Mucosa of rectum (tissue), 2 donors: ENCODE results near the gene KCNC2.

Experiments
- H3K27ac ChIP-seq, 2 donors: one replicate each; pipeline ENCODE4 v1.7.0; 2013; ENCODE audit warnings: inconsistent platforms in 2 of 2, low read depth in 2 of 2, low read length in 2 of 2
- H3K27me3 ChIP-seq, 2 donors: one replicate each; pipeline ENCODE4 v1.7.0; 2013; ENCODE audit warnings: low read length in 2 of 2; ENCODE audit not compliant: control insufficient read depth in 2 of 2, insufficient read depth in 2 of 2
- H3K36me3 ChIP-seq, 2 donors: one replicate each; pipeline ENCODE4 v1.7.0; 2013; ENCODE audit warnings: low read length in 2 of 2; ENCODE audit not compliant: control insufficient read depth in 2 of 2, insufficient read depth in 2 of 2
- H3K4me1 ChIP-seq, 2 donors: one replicate each; pipeline ENCODE4 v1.7.0; 2013; ENCODE audit warnings: low read length in 2 of 2, mild to moderate bottlenecking in 1 of 2; ENCODE audit not compliant: control insufficient read depth in 2 of 2, insufficient read depth in 2 of 2
- H3K4me3 ChIP-seq, 2 donors: one replicate each; pipeline ENCODE4 v1.7.0; 2013; ENCODE audit warnings: low read length in 2 of 2
- H3K9ac ChIP-seq, 2 donors: one replicate each; pipeline ENCODE4 v1.7.0; 2013; ENCODE audit warnings: low read length in 2 of 2, low read depth in 1 of 2, mild to moderate bottlenecking in 1 of 2
- H3K9me3 ChIP-seq, 2 donors: one replicate each; pipeline ENCODE4 v1.7.0; 2013; ENCODE audit warnings: low read length in 2 of 2; ENCODE audit not compliant: control insufficient read depth in 2 of 2
- donor health status: healthy.
- donor health status: Normal muscosa, but diverticular disease.

KCNC2 gene

DNA sequence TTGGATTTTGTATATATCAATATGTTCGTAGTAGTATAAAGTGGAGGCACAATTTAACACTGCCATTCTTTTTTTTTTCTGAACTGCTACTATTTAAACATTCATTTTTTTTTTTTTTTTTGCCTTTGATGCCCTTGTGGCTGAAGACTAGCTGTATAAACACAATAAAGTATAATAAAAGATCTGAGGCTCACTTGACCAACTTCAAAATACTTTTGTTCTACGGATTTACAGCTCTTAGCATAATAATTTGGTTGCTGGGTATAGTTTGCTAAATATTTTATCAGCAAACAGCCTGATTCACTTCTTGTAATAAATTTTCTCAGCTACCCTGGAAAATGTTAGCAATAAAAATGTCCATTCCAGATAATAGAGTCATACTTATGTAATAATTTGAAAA is 128.3 kb downstream of the KCNC2 start:
- Histone ChIP-seq H3K9me3 (no peaks in the 10 kb centered on the region), H3K4me3 (no peak overlapping the region), H3K4me1 (no peaks in the 10 kb centered on the region), H3K36me3 (no peaks in the 10 kb centered on the region), H3K9ac (no peak overlapping the region), H3K27ac (no peak overlapping the region), H3K27me3 (no peaks in the 10 kb centered on the region)

DNA sequence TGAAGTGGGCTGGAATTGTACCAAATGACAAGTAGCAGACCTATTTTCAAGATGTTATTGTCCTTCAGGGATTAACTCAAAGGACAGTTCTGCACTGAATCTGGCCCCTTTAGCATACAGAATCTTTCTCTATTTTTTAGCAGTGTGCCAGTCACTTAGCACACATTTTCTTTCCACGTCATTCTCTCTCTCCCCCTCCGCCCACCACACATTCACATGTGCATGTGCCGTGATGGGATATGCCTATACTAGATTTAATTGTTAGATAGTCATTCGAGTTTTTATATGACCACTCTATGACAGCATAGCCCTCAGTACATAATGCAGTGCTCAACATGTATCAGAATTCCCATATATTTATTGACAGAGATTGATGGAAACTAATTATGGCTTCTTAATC is 129.1 kb downstream of the KCNC2 start:
- Histone ChIP-seq H3K36me3 (no peaks in the 10 kb centered on the region), H3K27me3 (no peaks in the 10 kb centered on the region), H3K9me3 (no peaks in the 10 kb centered on the region), H3K27ac (no peak overlapping the region), H3K9ac (no peak overlapping the region), H3K4me3 (no peak overlapping the region), H3K4me1 (no peaks in the 10 kb centered on the region)

DNA sequence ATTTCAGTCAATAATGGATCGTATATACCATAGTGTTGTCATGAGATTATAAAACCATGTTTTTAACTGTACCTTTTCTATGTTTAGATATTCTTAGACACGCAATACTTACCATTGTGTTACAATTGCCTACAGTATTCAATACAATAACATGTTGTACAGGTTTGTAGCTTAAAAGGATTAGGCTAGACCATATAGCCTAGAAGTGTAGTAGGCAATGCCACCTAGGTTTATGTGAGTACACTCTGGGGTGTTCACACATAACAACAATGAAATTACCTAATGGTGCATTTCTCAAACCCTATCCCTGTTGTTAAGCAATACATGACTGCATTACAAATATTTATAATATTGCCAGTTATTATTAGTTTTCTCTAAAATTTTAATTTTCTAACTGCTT is 144.2 kb downstream of the KCNC2 start:
- H3K9me3 ChIP-seq: no peaks in the 10 kb centered on the region
- H3K36me3 ChIP-seq: no peaks in the 10 kb centered on the region
- H3K4me3 ChIP-seq: no peak overlapping the region
- H3K9ac ChIP-seq: no peak overlapping the region
- no peaks in the 10 kb centered on the region for H3K4me1 ChIP-seq
- H3K27me3 ChIP-seq: no peaks in the 10 kb centered on the region
- H3K27ac ChIP-seq: no peak overlapping the region

DNA sequence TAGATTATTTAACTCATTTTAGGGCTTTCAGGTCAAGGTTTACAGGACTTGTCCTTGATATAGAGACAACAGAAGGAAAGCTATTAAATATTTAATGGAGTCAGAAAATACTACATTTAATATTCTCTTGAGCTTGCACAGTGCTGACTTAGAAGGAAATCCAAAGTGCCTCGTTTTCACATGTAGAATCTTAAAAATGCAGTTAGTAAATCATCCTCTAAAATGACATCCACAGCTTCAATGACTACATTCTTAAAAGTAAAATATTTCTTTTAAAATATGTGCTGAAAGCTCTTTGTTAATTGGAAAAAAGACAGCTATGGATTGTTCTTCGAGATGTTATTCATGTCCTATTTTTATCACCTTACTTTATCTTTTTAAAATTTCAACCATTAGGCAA is 146.9 kb downstream of the KCNC2 start:
- no peaks in the 10 kb centered on the region for H3K36me3 ChIP-seq
- no peak overlapping the region for H3K9ac ChIP-seq
- H3K27ac ChIP-seq: no peak overlapping the region
- H3K9me3 ChIP-seq: no peaks in the 10 kb centered on the region
- H3K4me1 ChIP-seq: no peaks in the 10 kb centered on the region
- no peaks in the 10 kb centered on the region for H3K27me3 ChIP-seq
- no peak overlapping the region for H3K4me3 ChIP-seq

DNA sequence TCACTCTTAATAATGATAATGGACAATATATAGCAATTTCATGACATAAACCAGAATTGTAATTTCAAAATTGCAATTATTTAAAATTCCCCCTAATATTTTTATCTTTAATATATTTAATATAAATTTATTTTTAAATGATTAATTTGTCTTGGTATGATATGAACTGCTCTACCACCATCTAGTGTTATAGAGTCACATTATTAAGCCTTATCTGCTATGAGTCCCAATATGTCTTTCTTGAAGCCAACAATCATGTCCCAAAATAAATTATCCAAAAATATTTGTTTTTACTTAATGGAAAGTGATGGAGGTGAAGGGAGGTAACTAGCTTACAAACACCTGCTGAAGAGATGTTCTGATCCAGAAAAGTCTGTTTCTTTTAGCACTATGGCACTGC is 151.4 kb downstream of the KCNC2 start:
- Histone ChIP-seq H3K4me3 (no peak overlapping the region), H3K27me3 (no peaks in the 10 kb centered on the region), H3K4me1 (no peaks in the 10 kb centered on the region), H3K9me3 (no peaks in the 10 kb centered on the region), H3K27ac (no peak overlapping the region), H3K9ac (no peak overlapping the region), H3K36me3 (no peaks in the 10 kb centered on the region)

DNA sequence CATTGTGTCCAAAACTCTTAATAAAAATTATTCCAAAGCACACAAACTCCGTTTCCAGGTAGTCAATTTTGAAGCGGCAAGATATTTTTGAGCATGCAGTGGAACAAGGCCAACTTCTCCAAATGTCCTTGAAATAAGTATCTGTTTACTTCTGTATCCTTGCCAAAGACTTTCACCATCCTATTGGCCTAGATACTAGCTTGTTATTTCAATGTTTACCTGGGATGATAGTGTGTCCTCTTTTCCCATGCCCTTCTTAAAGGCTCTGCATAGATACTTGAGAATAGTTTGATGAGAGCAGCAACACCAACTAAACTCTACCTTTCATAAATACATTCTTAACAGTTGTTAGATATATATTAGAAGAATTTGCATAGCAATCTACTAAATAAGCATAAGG is 160.9 kb downstream of the KCNC2 start:
- no peaks in the 10 kb centered on the region for H3K36me3 ChIP-seq
- H3K27me3 ChIP-seq: no peaks in the 10 kb centered on the region
- no peak overlapping the region for H3K4me3 ChIP-seq
- H3K9ac ChIP-seq: no peak overlapping the region
- H3K27ac ChIP-seq: no peak overlapping the region
- H3K4me1 ChIP-seq: no peaks in the 10 kb centered on the region
- no peaks in the 10 kb centered on the region for H3K9me3 ChIP-seq

DNA sequence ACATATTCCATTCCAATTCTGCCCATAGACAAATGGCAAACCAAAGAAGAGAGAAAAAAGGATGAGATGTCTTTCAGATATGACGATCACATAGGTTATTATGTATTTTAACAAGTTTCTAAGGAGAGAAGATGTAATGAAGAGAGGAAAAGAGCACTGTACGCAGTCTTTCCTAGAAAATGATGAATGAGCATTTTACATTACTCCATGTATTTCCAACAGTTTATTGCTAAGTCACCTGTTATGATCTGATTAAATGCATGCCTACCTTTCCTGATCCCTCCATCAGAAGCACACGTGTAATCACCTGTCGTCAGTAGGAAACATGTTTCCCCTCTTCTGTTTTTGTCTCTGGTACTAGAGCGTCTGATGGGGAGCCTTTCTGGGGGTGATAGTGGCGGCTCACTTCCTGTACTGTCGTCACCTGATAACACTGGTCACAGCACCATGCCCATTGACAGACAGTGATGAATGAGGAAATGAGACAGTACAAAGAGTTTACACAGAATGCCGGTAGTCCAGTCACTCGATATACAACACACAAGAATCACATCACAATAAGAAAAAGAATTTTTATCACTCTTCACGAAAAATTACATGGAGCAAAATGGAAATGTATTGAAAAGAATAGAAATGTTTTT is 161.6 kb downstream of the KCNC2 start:
- no peaks in the 10 kb centered on the region for H3K9me3 ChIP-seq
- H3K9ac ChIP-seq: no peak overlapping the region
- no peaks in the 10 kb centered on the region for H3K36me3 ChIP-seq
- H3K27ac ChIP-seq: no peak overlapping the region
- H3K27me3 ChIP-seq: no peaks in the 10 kb centered on the region
- no peaks in the 10 kb centered on the region for H3K4me1 ChIP-seq
- no peak overlapping the region for H3K4me3 ChIP-seq

DNA sequence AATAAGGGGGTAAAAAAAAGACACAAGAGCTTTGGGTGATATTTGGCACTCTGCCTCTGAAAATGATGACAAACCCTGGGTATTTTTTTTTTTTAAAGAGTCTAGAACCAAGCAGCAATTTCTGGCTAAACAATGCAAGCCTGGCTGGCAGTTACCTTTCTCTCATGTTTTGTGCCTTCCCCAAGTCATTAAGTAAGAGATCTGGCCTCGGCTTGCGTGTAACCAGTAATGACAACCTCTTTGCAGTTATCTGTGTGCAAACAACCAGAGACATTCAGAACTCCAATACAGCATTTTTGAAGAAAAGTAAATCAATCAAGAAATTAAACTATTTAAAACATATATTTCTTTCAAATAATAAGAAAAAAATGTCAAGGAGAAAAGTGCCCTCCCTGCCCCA is 167.5 kb downstream of the KCNC2 start:
- Histone ChIP-seq H3K9ac (no peak overlapping the region), H3K9me3 (no peaks in the 10 kb centered on the region), H3K27ac (no peak overlapping the region), H3K4me3 (no peak overlapping the region), H3K27me3 (no peaks in the 10 kb centered on the region), H3K4me1 (no peaks in the 10 kb centered on the region), H3K36me3 (no peaks in the 10 kb centered on the region)

DNA sequence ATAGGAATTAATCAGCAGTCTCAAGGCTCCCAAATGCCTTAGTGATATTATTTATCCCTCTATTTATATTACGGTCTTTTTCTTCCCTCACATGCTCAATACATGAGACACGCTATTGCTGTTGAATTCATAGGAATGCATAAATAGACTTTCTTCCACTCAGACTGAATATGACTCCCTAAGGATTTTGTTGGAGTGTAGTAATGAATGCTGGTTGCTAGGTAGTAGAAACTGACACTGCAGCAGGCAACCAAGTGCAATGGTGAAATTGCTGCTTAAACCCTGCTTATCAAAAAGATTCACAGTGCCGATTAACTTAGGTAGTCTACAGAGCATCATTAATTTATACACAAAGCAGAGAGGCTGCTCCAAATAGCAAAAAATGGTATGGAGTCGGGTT is 168.2 kb downstream of the KCNC2 start:
- Histone ChIP-seq H3K36me3 (no peaks in the 10 kb centered on the region), H3K4me3 (no peak overlapping the region), H3K27ac (no peak overlapping the region)

DNA sequence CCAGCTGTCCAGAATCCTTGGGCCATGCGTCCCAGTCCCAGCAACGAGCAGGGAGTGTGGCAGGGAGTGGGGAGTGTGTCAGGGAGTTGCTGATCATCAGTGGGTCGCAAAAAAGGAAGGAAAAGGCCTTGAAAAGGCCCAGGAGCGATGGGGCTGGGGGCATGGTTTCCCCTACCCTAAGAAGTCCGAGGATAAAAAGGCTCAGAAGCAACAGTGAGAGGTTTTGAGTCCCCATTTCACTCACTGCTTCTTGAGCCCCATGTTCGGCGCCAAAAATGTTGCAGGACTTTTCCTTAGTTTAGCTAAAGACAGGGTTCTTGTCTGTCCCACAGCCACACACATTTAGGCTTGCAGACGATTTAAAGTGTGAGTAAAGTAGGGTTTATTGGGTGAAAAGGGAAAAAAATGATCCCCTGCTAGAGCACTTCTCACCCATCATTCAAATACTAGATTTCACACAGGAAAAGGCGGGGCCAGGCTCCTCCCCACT is 189.5 kb downstream of the KCNC2 start:
- Histone ChIP-seq H3K4me3 (no peak overlapping the region), H3K36me3 (no peaks in the 10 kb centered on the region), H3K27me3 (no peaks in the 10 kb centered on the region), H3K9ac (no peak overlapping the region), H3K9me3 (peaks cover 3 to 7% of the 10 kb centered on the region in 2 donors), H3K4me1 (no peaks in the 10 kb centered on the region), H3K27ac (no peak overlapping the region)

More for the DNA sequence above, 168.2 kb downstream of the KCNC2 start:
- Histone ChIP-seq H3K27me3 (no peaks in the 10 kb centered on the region), H3K4me1 (no peaks in the 10 kb centered on the region), H3K9ac (no peak overlapping the region), H3K9me3 (no peaks in the 10 kb centered on the region)

DNA sequence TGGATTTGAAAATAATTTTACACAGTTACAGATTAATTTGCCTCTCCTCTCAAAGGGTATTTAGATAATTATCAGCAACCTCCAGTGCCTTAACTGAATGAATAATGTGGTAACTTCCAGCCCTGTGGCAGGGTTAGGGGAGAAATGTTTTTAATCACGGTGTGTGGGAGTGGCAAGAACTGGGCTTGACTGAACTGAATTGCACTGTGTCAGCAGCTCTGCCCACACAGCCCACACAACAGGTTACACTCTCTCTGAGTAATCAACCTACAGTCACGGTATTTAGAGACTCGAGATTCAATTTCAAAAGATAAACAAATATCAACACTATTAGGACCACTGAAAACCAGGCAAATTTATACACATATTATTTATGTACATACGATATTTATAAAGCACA is 198.5 kb downstream of the KCNC2 start:
- Histone ChIP-seq H3K36me3 (no peaks in the 10 kb centered on the region), H3K9me3 (no peaks in the 10 kb centered on the region), H3K4me3 (no peak overlapping the region), H3K27ac (no peak overlapping the region), H3K27me3 (no peaks in the 10 kb centered on the region), H3K9ac (no peak overlapping the region), H3K4me1 (no peaks in the 10 kb centered on the region)
